Measurements from ENCODE around the gene CA9. TPM values are rescaled to one million over a fixed set of nuclear protein-coding genes. Genes with fewer than 3 reads are reported as not detected.

CA9 gene
- total RNA-seq, 4 donors from 2014 or later: 0.14 TPM; not detected in 3

GRCh38 chr9:35717132-35717870, 43.6 kb downstream of the CA9 start:
- intact Hi-C loops (cut with DNase I; ENCODE audit: low total_unique reads): no loop called here
- H3K4me1 ChIP-seq: no peaks in the 10 kb centered on the region
- H3K27me3 ChIP-seq: no peaks in the 10 kb centered on the region
- TF ChIP-seq POLR2A (IDR thresholded peaks at IDR 0.05): no peak
- TF ChIP-seq CTCF (IDR thresholded peaks at IDR 0.05): no peak
- no peak overlapping the region for H3K4me3 ChIP-seq
- no peaks in the 10 kb centered on the region for H3K9me3 ChIP-seq
- no peak for DNase-seq
- H3K36me3 ChIP-seq: no peaks in the 10 kb centered on the region
- no peak overlapping the region for H3K27ac ChIP-seq

DNA sequence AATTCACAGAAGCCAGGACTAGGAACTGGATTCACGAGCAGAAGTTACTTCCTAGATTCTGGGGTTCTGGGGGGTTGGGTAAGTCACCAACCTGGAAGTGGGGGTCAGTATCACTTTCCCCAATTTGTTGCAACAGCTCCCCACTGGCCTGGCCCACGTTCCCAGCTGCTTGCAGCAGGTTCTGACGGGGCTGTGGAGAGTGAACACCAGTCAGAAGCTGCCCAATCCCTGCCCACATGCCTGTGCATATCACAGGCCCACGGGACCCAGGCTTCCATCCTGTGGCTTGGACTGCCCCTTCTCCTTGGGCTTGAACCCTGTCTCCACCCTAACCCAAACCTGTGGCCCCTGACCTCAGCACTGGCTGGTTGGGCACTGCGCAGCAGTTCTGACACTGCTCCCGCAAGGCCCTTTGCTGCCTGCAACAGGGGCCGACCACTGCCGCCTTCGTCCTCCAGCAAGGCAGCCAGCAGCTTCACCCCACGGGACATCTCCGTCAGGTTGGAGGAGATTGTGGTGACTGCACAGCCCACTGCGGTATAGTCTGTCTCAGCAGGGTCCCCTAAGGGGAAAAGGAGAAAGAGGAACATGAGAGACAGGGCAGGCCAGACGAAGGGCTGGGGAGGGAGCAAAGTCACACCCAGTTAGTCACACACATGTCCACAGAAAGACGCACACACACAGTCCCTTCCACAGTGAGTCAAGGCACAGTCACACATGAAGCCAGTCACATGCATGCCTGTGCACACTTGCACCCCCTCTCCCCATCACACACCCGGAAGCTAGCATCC, 45.2 kb downstream of the CA9 start:
- intact Hi-C loops (cut with DNase I; ENCODE audit: low total_unique reads): no loop called here
- Histone ChIP-seq H3K27me3 (no peaks in the 10 kb centered on the region), H3K4me1 (no peaks in the 10 kb centered on the region), H3K27ac (no peak overlapping the region), H3K36me3 (no peaks in the 10 kb centered on the region), H3K9me3 (no peaks in the 10 kb centered on the region), H3K4me3 (no peak overlapping the region)
- no peak for TF ChIP-seq POLR2A (IDR thresholded peaks at IDR 0.05)
- TF ChIP-seq CTCF (IDR thresholded peaks at IDR 0.05): no peak
- no peak for DNase-seq

- DNase-seq: no peak
- intact Hi-C loops (cut with DNase I; ENCODE audit: low total_unique reads): no loop called here
- H3K9me3 ChIP-seq: no peaks in the 10 kb centered on the region
- no peaks in the 10 kb centered on the region for H3K36me3 ChIP-seq
- no peak overlapping the region for H3K27ac ChIP-seq
- TF ChIP-seq CTCF (IDR thresholded peaks at IDR 0.05) (no peak), POLR2A (IDR thresholded peaks at IDR 0.05) (no peak)
- no peaks in the 10 kb centered on the region for H3K27me3 ChIP-seq
- H3K4me1 ChIP-seq: no peaks in the 10 kb centered on the region
- H3K4me3 ChIP-seq: no peak overlapping the region
Observed at GRCh38 chr9:35719546-35719945, 45.8 kb downstream of the CA9 start.

DNA sequence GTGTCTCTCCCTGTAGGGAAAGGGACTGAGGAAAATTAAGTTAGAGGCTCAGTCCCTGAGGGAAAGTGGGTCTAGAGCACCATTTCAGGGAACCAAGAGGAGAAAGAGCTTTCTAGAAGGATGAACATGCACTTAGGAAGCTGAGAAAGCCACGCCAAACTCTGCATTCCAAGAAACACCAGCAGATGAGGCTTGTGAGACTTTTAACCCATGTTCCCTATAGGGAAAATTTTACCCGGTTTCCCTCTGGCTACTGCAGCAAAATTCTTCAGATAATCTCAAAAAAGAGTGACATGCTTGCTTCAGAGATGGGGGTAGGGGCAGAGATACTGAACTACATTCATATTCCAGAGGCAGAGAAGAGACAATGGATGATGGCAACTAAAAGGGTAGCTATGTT, 49.7 kb downstream of the CA9 start:
- intact Hi-C loops (cut with DNase I; ENCODE audit: low total_unique reads): no loop called here

More for the DNA sequence above, 49.7 kb downstream of the CA9 start:
- no peaks in the 10 kb centered on the region for H3K4me1 ChIP-seq
- H3K36me3 ChIP-seq: no peaks in the 10 kb centered on the region
- no peaks in the 10 kb centered on the region for H3K9me3 ChIP-seq
- TF ChIP-seq CTCF (IDR thresholded peaks at IDR 0.05) (no peak), POLR2A (IDR thresholded peaks at IDR 0.05) (no peak)
- no peak for DNase-seq
- no peaks in the 10 kb centered on the region for H3K27me3 ChIP-seq
- H3K27ac ChIP-seq: no peak overlapping the region
- no peak overlapping the region for H3K4me3 ChIP-seq

All from uterus (tissue), 4 donors.